Esophagus muscularis mucosa (tissue), 3 donors: ENCODE measurements around the gene IFT122.

Experiments
- EP300 ChIP-seq: sonication (generic); formaldehyde crosslinking; IDR thresholded peaks from one replicate; pipeline ENCODE4 v1.6.1; 2017; ENCODE audit warnings: antibody characterized with exemption
- TF ChIP-seq, protein P1 (sequence below), 3 experiments: fragments of 200-600 bp in 2 of 3; fragments of 450-650 bp in 1 of 3; sonication (generic) in 2 of 3; IDR thresholded peaks; one replicate each; pipeline ENCODE4 v1.5.1; 2017 to 2019; ENCODE audit warnings: antibody characterized with exemption in 3 of 3, mild to moderate bottlenecking in 2 of 3, moderate library complexity in 1 of 3

DNA sequence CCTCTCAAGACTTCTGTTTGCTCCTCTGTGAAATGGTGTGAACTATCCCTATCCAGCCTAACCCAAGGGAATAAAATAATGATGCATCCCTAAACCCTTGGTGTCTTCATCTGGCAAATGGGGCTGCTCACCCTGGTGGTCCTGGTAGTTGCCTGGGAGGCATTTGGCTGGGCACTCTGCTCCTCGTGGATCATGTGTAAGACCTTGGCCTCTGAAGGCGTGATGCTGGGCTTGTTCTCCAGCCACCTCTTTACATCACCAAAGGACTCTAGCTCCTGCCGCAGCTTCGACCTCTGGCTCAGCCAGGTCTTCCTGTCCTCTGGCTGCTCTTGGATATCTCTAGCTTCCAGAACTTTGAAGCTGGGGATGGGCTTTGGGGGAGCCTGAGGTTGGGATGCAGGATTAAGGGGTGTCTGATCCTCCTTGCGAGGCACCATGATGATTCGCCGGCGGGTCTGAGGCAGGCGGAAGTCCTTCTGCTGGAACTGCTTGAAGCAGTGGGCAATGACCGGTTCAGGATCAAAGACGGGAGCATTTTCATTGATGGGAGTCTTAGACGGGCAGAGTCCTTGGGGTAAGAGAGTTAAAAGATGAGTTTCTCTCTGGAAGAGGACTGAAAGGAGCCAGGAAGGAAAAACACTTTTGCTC lies 18.7 kb upstream of the IFT122 start:
- TF ChIP-seq, protein P1, sequence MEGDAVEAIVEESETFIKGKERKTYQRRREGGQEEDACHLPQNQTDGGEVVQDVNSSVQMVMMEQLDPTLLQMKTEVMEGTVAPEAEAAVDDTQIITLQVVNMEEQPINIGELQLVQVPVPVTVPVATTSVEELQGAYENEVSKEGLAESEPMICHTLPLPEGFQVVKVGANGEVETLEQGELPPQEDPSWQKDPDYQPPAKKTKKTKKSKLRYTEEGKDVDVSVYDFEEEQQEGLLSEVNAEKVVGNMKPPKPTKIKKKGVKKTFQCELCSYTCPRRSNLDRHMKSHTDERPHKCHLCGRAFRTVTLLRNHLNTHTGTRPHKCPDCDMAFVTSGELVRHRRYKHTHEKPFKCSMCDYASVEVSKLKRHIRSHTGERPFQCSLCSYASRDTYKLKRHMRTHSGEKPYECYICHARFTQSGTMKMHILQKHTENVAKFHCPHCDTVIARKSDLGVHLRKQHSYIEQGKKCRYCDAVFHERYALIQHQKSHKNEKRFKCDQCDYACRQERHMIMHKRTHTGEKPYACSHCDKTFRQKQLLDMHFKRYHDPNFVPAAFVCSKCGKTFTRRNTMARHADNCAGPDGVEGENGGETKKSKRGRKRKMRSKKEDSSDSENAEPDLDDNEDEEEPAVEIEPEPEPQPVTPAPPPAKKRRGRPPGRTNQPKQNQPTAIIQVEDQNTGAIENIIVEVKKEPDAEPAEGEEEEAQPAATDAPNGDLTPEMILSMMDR (IDR thresholded peaks at IDR 0.05): no peak
- no peak for TF ChIP-seq EP300
